Right lobe of liver (tissue), 6 donors: ENCODE measurements around the gene GNAI3. TPM values are rescaled to one million over a fixed set of nuclear protein-coding genes. Genes with fewer than 3 reads are reported as not detected.

Source experiments
- ATAC-seq, 4 donors: fragments of 200-7000 bp; cut with Tn5 transposase; one replicate each; pipeline ENCODE4 v1.9.1; 2020; ENCODE audit warnings: mild to moderate bottlenecking in 4 of 4, moderate library complexity in 4 of 4
- DNase-seq, 3 donors: peaks; one replicate each; pipeline ENCODE4 v3.0.0-alpha.2; 2020
- H3K27ac ChIP-seq, 3 donors: fragments of 200-600 bp; one replicate each; pipeline ENCODE4 v1.8.0; 2022
- H3K27me3 ChIP-seq, 2 donors: fragments of 200-600 bp; one replicate each; pipeline ENCODE4 v1.8.0; 2022
- H3K36me3 ChIP-seq, 4 donors: fragments of 200-600 bp; sonication (generic) in 1 of 4; one replicate each; pipeline versions ENCODE4 v1.5.1 to v1.8.0; 2017 to 2022; ENCODE audit warnings: control low read depth in 1 of 4
- H3K4me1 ChIP-seq, 4 donors: fragments of 200-600 bp; sonication (generic) in 1 of 4; one replicate each; pipeline versions ENCODE4 v1.5.1 to v1.8.0; 2017 to 2022; ENCODE audit warnings: control low read depth in 1 of 4
- H3K4me3 ChIP-seq, 3 donors: fragments of 200-600 bp; one replicate each; pipeline ENCODE4 v1.8.0; 2022
- H3K9me3 ChIP-seq, 4 donors: fragments of 200-600 bp; sonication (generic) in 1 of 4; one replicate each; pipeline versions ENCODE4 v1.5.1 to v1.8.0; 2017 to 2022; ENCODE audit warnings: control low read depth in 1 of 4
- POLR2A ChIP-seq: fragments of 450-650 bp; IDR thresholded peaks from one replicate; pipeline ENCODE4 v1.6.1; 2017; ENCODE audit warnings: antibody characterized with exemption, mild to moderate bottlenecking
- WGBS: methylation state at CpG from one replicate; pipeline ENCODE4 v1.1.6; 2018; ENCODE audit warnings: low coverage, low lambda C conversion rate; ENCODE audit not compliant: insufficient coverage; ENCODE audit errors: missing lambda C conversion rate; 5-methylcytosine and 5-hydroxymethylcytosine counted together
- intact Hi-C, 2 donors: fragments of 100-400 bp; cut with DNase I; formaldehyde crosslinking; loops; one replicate each; pipeline versions ENCODE4 v1.11.2 to v1.14.1; 2022
- total RNA-seq, 6 experiments: library from RNA; depleted of rRNA in 2 of 6; stranded (reverse); fragments of >200 nt in 2 of 6; fragmentation: NEBNext Ultra II Directional in 3 of 6; extraction: Animal tissue kit (Norgen Biotek cat#: 25700) in 3 of 6; gene quantifications; one replicate each; pipeline versions ENCODE4 v1.1.0 to v1.2.4, GENCODE V29; 2016 to 2023
- TF ChIP-seq, protein P1 (sequence below), 4 donors: fragments of 200-600 bp in 3 of 4; fragments of 450-650 bp in 1 of 4; IDR thresholded peaks; one replicate each; pipeline versions ENCODE4 v1.5.1 to v1.8.0; 2016 to 2022; ENCODE audit warnings: antibody characterized with exemption in 4 of 4, mild to moderate bottlenecking in 2 of 4
- donor health status: DM: no; HTN: yes; CAD: no.
- donor health status: DM: no; HTN: no; CAD: no.
- donor health status: DM: no; HTN: no; CAD: no.
- donor health status: DM: no; HTN: yes; CAD: no.
- donor health status: DM: no; HTN: yes; CAD: no.

Gene GNAI3
- total RNA-seq, 6 experiments from 2014 or later, result 2.5 to 4.3 (median 3.3) TPM

DNA sequence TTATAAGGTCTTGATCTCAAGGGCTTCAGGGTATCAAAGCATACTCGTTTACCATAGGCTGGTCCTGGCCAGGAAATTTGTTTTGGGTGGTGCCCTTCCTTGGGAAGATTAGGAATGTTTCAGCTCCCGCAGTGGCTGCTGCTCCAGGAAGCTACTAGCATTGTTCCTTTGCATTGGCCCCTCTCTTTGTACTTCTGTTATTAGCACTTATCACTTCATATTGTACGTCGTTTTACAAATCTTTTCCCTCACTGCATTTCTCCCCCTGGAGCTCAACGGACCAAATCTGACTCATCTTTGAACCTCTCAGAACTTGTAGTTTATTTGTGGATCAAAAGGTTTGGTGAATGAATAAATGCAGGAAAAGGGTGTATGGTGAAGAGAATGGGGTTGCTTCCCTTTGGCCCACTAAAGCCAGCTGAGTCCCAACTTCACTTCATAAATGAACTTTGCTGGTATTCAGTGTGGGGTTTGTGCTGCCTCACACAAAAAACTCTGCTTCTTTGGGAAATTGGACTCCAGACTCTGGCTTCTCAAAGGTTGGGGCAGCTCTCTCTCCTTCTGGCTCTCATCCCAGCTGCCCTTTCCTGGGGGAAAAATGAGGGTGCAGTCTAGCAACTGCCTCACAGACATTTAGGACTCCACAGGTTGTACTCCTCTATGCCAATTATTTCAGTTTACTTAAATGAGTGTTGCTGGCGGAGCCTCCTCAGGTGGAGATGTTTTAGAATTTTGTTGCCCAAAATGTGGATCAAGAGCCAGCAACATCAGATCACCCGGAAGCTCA is 65.1 kb downstream of the GNAI3 start:
- Histone ChIP-seq H3K27ac (no peak overlapping the region), H3K4me3 (no peak overlapping the region), H3K36me3 (no peaks in the 10 kb centered on the region), H3K27me3 (no peaks in the 10 kb centered on the region), H3K4me1 (peaks cover 0 to 15% (median 2%) of the 10 kb centered on the region in 4 donors), H3K9me3 (no peaks in the 10 kb centered on the region)
- intact Hi-C loops, result no loop called here
- ATAC-seq (no peak), DNase-seq (no peak)
- WGBS, result 55% methylated on average over 5 of the region's 7 CpGs
- TF ChIP-seq, protein P1, sequence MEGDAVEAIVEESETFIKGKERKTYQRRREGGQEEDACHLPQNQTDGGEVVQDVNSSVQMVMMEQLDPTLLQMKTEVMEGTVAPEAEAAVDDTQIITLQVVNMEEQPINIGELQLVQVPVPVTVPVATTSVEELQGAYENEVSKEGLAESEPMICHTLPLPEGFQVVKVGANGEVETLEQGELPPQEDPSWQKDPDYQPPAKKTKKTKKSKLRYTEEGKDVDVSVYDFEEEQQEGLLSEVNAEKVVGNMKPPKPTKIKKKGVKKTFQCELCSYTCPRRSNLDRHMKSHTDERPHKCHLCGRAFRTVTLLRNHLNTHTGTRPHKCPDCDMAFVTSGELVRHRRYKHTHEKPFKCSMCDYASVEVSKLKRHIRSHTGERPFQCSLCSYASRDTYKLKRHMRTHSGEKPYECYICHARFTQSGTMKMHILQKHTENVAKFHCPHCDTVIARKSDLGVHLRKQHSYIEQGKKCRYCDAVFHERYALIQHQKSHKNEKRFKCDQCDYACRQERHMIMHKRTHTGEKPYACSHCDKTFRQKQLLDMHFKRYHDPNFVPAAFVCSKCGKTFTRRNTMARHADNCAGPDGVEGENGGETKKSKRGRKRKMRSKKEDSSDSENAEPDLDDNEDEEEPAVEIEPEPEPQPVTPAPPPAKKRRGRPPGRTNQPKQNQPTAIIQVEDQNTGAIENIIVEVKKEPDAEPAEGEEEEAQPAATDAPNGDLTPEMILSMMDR (IDR thresholded peaks at IDR 0.05), result no peak
- no peak for TF ChIP-seq POLR2A

DNA sequence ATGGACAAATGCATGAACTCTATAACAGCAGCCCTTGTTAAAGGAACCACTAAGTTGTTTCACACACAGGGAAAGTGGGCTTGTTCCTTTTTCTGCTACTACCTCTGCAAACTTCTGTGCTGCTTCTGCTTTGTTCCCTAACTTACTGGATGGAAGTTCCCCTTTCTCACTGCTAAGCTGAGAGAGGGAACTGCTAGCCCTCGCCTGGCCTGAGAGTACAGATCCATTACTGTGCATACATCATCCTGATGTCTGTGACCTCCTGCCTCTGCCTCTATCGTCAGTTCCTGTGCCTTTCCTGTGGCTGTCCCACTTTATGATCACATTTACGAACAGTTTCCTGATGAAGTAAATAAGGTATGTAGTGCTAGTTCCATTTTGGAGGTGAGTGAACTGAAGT is 67.5 kb downstream of the GNAI3 start:
- H3K36me3 ChIP-seq, result no peaks in the 10 kb centered on the region
- ATAC-seq (peak in 3 of 4 donors; percentile 13 to 45 (median 26)), DNase-seq (peak in 1 of 3 donors; percentile 65)
- H3K4me1 ChIP-seq, result peaks cover 0 to 25% (median 6%) of the 10 kb centered on the region in 4 donors
- H3K9me3 ChIP-seq, result no peaks in the 10 kb centered on the region
- intact Hi-C loops, result no loop called here
- H3K27me3 ChIP-seq, result no peaks in the 10 kb centered on the region
- peak overlapping the region; percentile 30 to 38 (median 32) for H3K27ac ChIP-seq
- H3K4me3 ChIP-seq, result no peak overlapping the region
- TF ChIP-seq, protein P1 (IDR thresholded peaks at IDR 0.05), result no peak
- TF ChIP-seq POLR2A, result peak; percentile 50
- 19% methylated on average over 3 of the region's 3 CpGs for WGBS

DNA sequence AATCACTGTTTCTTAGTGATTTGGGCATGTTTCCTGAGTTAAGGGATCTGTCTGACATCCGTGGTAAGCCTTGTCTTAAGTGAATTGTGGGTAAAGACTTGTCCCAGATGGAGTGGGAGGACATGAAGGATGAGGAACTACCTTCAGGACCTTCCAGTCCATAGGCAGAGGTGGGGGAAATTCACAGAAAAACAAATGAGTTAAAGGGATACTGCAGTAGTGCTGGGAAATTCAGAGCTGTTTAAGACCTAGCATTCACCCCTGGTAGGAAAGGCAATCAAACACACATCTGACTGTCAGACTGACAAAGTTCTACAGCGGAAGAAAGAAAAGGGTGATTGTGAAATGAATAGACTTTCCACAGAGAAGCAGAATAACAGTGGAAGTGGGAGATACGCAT is 68.0 kb downstream of the GNAI3 start:
- Histone ChIP-seq H3K36me3 (no peaks in the 10 kb centered on the region), H3K9me3 (no peaks in the 10 kb centered on the region), H3K27me3 (no peaks in the 10 kb centered on the region), H3K4me3 (no peak overlapping the region), H3K27ac (peak overlapping the region; percentile 31 to 58 (median 56)), H3K4me1 (peaks cover 0 to 25% (median 6%) of the 10 kb centered on the region in 4 donors)
- no peak for ATAC-seq
- TF ChIP-seq, protein P1 (IDR thresholded peaks at IDR 0.05), result no peak
- no peak for TF ChIP-seq POLR2A
- no peak for DNase-seq
- 32% methylated on average over 3 of the region's 3 CpGs for WGBS
- intact Hi-C loops, result no loop called here

DNA sequence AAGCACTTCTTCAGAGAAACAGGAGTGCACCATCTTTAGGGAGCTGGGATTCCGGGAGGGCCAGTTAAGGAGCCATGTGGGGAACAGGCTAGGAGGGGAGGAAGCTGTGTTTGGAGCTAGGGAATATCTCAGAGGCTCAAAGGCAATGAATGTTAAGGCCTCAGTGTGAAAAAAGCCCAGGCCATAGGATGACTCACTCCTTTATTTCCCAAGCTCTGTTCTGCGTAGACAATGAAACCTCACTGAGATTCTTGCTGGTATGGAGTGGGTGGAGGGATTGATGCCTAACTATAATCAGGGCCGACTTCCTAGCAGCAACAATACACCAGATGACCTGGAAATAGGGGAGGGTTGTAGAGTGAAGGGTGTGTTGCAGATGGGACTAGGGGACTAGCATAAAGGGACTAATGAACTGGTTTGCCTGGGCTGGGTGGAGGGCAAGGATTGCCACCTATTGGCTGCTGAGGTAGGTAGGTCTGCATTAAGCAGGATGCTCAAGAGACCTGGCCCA is 68.9 kb downstream of the GNAI3 start:
- H3K4me1 ChIP-seq, result peaks cover 0 to 34% (median 11%) of the 10 kb centered on the region in 4 donors
- no peak for TF ChIP-seq POLR2A
- TF ChIP-seq, protein P1 (IDR thresholded peaks at IDR 0.05), result no peak
- no peaks in the 10 kb centered on the region for H3K27me3 ChIP-seq
- H3K36me3 ChIP-seq, result no peaks in the 10 kb centered on the region
- WGBS, result 70% methylated on average over 3 of the region's 3 CpGs
- H3K4me3 ChIP-seq, result no peak overlapping the region
- peak overlapping the region in 2 of 3 donors; percentile 31 to 58 for H3K27ac ChIP-seq
- DNase-seq (no peak), ATAC-seq (peak in 1 of 4 donors; percentile 14)
- no peaks in the 10 kb centered on the region for H3K9me3 ChIP-seq
- intact Hi-C loops, result no loop called here
